Subcutaneous adipose tissue (tissue), 4 donors: ENCODE results near the gene PLA2G2C. TPM values are rescaled to one million over a fixed set of nuclear protein-coding genes. Genes with fewer than 3 reads are reported as not detected.

Experiments
- CTCF ChIP-seq: fragments of 450-650 bp; IDR thresholded peaks from one replicate; pipeline ENCODE4 v1.5.1; 2016; ENCODE audit warnings: low read depth, mild to moderate bottlenecking, control low read depth, antibody characterized with exemption, moderate library complexity
- total RNA-seq, 4 donors: library from RNA; depleted of rRNA; stranded (reverse); fragments of >200 nt; gene quantifications; one replicate each; pipeline ENCODE4 v1.1.0, GENCODE V29; 2016

The PLA2G2C gene
- total RNA-seq, 4 donors from 2014 or later: not detected

GRCh38 chr1:20182415-20182814 lies 3.9 kb downstream of the PLA2G2C start:
- no peak for TF ChIP-seq CTCF

- TF ChIP-seq CTCF: no peak
These were observed 5.5 kb downstream of the PLA2G2C start for GRCh38 chr1:20180844-20181207.

GRCh38 chr1:20180129-20180843 lies 6.0 kb downstream of the PLA2G2C start:
- no peak for TF ChIP-seq CTCF

- TF ChIP-seq CTCF: no peak
These were observed 6.8 kb downstream of the PLA2G2C start for GRCh38 chr1:20179371-20180128.

- no peak for TF ChIP-seq CTCF
These were observed 7.5 kb downstream of the PLA2G2C start for GRCh38 chr1:20178634-20179370.

GRCh38 chr1:20174937-20175666 lies 11.2 kb downstream of the PLA2G2C start:
- TF ChIP-seq CTCF: no peak
